DOHH2 (cell line): ENCODE data around the gene DCANP1.

Experiments
- H3F3A ChIP-seq: fragments of 200-600 bp; sonication (generic), shearing (Covaris generic); 2 replicates; pipeline ENCODE4 v1.6.0; 2016; ENCODE audit warnings: antibody characterized with exemption, mild to moderate bottlenecking; ENCODE audit not compliant: control insufficient read depth, insufficient read depth
- H3K27ac ChIP-seq: fragments of 200-600 bp; sonication (generic); 2 replicates; pipeline ENCODE4 v1.5.1; 2014; ENCODE audit warnings: low read depth, mild to moderate bottlenecking, low read length, moderate library complexity
- H3K27me3 ChIP-seq: fragments of 200-600 bp; sonication (generic); 2 replicates; pipeline ENCODE4 v1.6.1; 2014; ENCODE audit warnings: mild to moderate bottlenecking, low read length, mixed read lengths; ENCODE audit not compliant: control insufficient read depth
- H3K36me3 ChIP-seq: fragments of 200-600 bp; sonication (generic); 2 replicates; pipeline ENCODE4 v1.6.1; 2014; ENCODE audit warnings: mild to moderate bottlenecking, low read length, moderate library complexity, mixed read lengths; ENCODE audit not compliant: control insufficient read depth
- H3K4me1 ChIP-seq: fragments of 200-600 bp; sonication (generic); 2 replicates; pipeline ENCODE4 v1.6.1; 2014; ENCODE audit warnings: mild to moderate bottlenecking, low read length, mixed read lengths; ENCODE audit not compliant: control insufficient read depth
- H3K4me2 ChIP-seq: fragments of 200-600 bp; sonication (generic); 2 replicates; pipeline ENCODE4 v1.6.0; 2014; ENCODE audit warnings: mild to moderate bottlenecking, low read length, moderate library complexity
- H3K4me3 ChIP-seq: fragments of 200-600 bp; sonication (generic); 2 replicates; pipeline ENCODE4 v1.5.1; 2014; ENCODE audit warnings: mild to moderate bottlenecking, low read length, mixed read lengths
- H3K79me2 ChIP-seq: fragments of 200-600 bp; sonication (generic); 2 replicates; pipeline ENCODE4 v1.6.1; 2014; ENCODE audit warnings: mild to moderate bottlenecking, low read length, mixed read lengths; ENCODE audit not compliant: control insufficient read depth
- H3K9me2 ChIP-seq: fragments of 200-600 bp; sonication (generic); replicated peaks from 2 replicates; pipeline ENCODE4 v1.6.1; 2014; ENCODE audit warnings: mild to moderate bottlenecking, low read length, mixed read lengths; ENCODE audit not compliant: control insufficient read depth
- H3K9me3 ChIP-seq: fragments of 200-600 bp; sonication (generic); 2 replicates; pipeline ENCODE4 v1.6.1; 2014; ENCODE audit warnings: antibody characterized with exemption, low read length, mixed read lengths; ENCODE audit not compliant: control insufficient read depth, insufficient read depth
- H4K20me1 ChIP-seq: fragments of 200-600 bp; sonication (generic); 2 replicates; pipeline ENCODE4 v1.6.0; 2014; ENCODE audit warnings: low read depth, mild to moderate bottlenecking, antibody characterized with exemption, low read length, moderate library complexity; ENCODE audit not compliant: control insufficient read depth, insufficient read depth
- CTCF ChIP-seq: fragments of 200-600 bp; sonication (generic); IDR thresholded peaks from one replicate; pipeline ENCODE4 v1.5.1; 2014; ENCODE audit warnings: antibody characterized with exemption, mild to moderate bottlenecking, low read depth, low read length; ENCODE audit not compliant: poor library complexity, severe bottlenecking
- EZH2phosphoT487 ChIP-seq: fragments of 200-600 bp; sonication (generic); IDR thresholded peaks from 2 replicates; pipeline ENCODE4 v1.6.1; 2017; ENCODE audit warnings: borderline replicate concordance, mild to moderate bottlenecking, antibody characterized with exemption, low read length, moderate library complexity, mixed read lengths

DCANP1 gene

GRCh38 chr5:135448791-135449507, 1.8 kb upstream of the DCANP1 start:
- H3F3A ChIP-seq, result no peaks in the 10 kb centered on the region
- no peak overlapping the region for H3K4me3 ChIP-seq
- H3K4me1 ChIP-seq, result no peaks in the 10 kb centered on the region
- TF ChIP-seq EZH2phosphoT487, result no peak
- no peak for TF ChIP-seq CTCF
- H3K9me2 ChIP-seq, result no peaks in the 10 kb centered on the region
- H3K27me3 ChIP-seq, result peaks cover 22% of the 10 kb centered on the region; the same call in 1 of the 2 replicates
- no peak overlapping the region for H3K4me2 ChIP-seq
- H3K79me2 ChIP-seq, result no peaks in the 10 kb centered on the region
- H3K9me3 ChIP-seq, result no peaks in the 10 kb centered on the region
- no peaks in the 10 kb centered on the region for H3K36me3 ChIP-seq
- no peak overlapping the region for H3K27ac ChIP-seq
- H4K20me1 ChIP-seq, result no peaks in the 10 kb centered on the region

- Histone ChIP-seq H3K4me1 (no peaks in the 10 kb centered on the region), H3F3A (no peaks in the 10 kb centered on the region), H3K36me3 (no peaks in the 10 kb centered on the region), H3K9me2 (no peaks in the 10 kb centered on the region), H4K20me1 (no peaks in the 10 kb centered on the region), H3K4me2 (no peak overlapping the region), H3K4me3 (no peak overlapping the region), H3K27ac (no peak overlapping the region), H3K9me3 (no peaks in the 10 kb centered on the region), H3K27me3 (peaks cover 16% of the 10 kb centered on the region; the same call in 1 of the 2 replicates), H3K79me2 (no peaks in the 10 kb centered on the region)
- TF ChIP-seq CTCF, result no peak
- no peak for TF ChIP-seq EZH2phosphoT487
These were observed 1.1 kb upstream of the DCANP1 start for GRCh38 chr5:135448071-135448739.

- Histone ChIP-seq H3K4me1 (no peaks in the 10 kb centered on the region), H3K4me2 (no peak overlapping the region), H3K4me3 (no peak overlapping the region), H3K36me3 (no peaks in the 10 kb centered on the region), H3K9me3 (no peaks in the 10 kb centered on the region), H3F3A (no peaks in the 10 kb centered on the region), H3K9me2 (no peaks in the 10 kb centered on the region), H3K27me3 (peaks cover 10% of the 10 kb centered on the region; the same call in 1 of the 2 replicates), H4K20me1 (no peaks in the 10 kb centered on the region), H3K27ac (no peak overlapping the region), H3K79me2 (no peaks in the 10 kb centered on the region)
- no peak for TF ChIP-seq EZH2phosphoT487
- TF ChIP-seq CTCF, result no peak
These were observed 533 bp downstream of the DCANP1 start for GRCh38 chr5:135446615-135447014.
